Colonic mucosa (tissue), 4 donors: ENCODE measurements around the gene GALNT1. TPM values are rescaled to one million over a fixed set of nuclear protein-coding genes. Genes with fewer than 3 reads are reported as not detected.

Experiments
- DNase-seq: peaks from one replicate; pipeline ENCODE4 v3.0.0-alpha.2; 2020
- H3K27ac ChIP-seq: fragments of 200-600 bp; one replicate; pipeline ENCODE4 v1.8.0; 2021
- H3K27me3 ChIP-seq: fragments of 200-600 bp; one replicate; pipeline ENCODE4 v1.8.0; 2021
- H3K36me3 ChIP-seq: fragments of 200-600 bp; one replicate; pipeline ENCODE4 v1.8.0; 2021
- H3K4me1 ChIP-seq: fragments of 200-600 bp; one replicate; pipeline ENCODE4 v1.8.0; 2021; ENCODE audit warnings: mild to moderate bottlenecking
- H3K4me3 ChIP-seq: fragments of 200-600 bp; one replicate; pipeline ENCODE4 v1.8.0; 2021
- H3K9ac ChIP-seq, 2 donors: one replicate each; pipeline ENCODE4 v1.7.0; 2013; ENCODE audit warnings: control low read depth in 2 of 2, low read depth in 2 of 2, low read length in 2 of 2
- H3K9me3 ChIP-seq: fragments of 200-600 bp; one replicate; pipeline ENCODE4 v1.8.0; 2021
- intact Hi-C: fragments of 100-400 bp; cut with DNase I; formaldehyde crosslinking; loops from one replicate; pipeline ENCODE4 v1.14.1; 2022
- total RNA-seq, 2 donors: library from RNA; stranded (reverse); fragmentation: NEBNext Ultra II Directional in 1 of 2; extraction: Animal tissue kit (Norgen Biotek cat#: 25700) in 1 of 2; gene quantifications; one replicate each; pipeline ENCODE4 v1.2.1, GENCODE V29; 2021
- TF ChIP-seq, protein P1 (sequence below): fragments of 200-600 bp; IDR thresholded peaks from one replicate; pipeline ENCODE4 v1.8.0; 2022; ENCODE audit warnings: antibody characterized with exemption, mild to moderate bottlenecking
- donor health status: healthy.
- donor health status: DM: no; HTN: no; CAD: no.
- donor health status: DM: no; HTN: no; CAD: no.

GALNT1 gene
- total RNA-seq, 2 donors from 2014 or later: 108 to 140 TPM

DNA sequence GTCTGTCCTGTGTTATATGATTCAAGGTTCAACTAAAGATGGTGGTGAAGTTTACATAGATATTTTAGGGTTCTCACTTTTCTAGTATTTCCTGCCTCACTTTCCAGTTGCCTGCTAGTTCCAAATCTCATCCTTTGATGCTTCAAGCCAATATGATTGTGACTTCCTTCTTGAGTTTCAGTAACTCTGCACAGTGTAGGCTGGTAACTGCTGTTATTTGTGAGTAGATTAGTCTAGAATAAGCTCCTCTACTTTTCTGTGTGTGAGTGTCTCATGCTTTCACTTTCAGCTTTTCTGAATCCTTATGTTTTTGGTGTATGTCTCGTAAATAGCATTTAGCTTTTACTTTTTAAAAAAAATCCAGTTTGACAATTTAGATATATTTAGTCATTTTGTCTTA lies 42.6 kb downstream of the GALNT1 start:
- Histone ChIP-seq H3K9me3 (peaks cover 4% of the 10 kb centered on the region), H3K36me3 (no peaks in the 10 kb centered on the region), H3K4me1 (no peaks in the 10 kb centered on the region), H3K27ac (no peak overlapping the region), H3K27me3 (no peaks in the 10 kb centered on the region), H3K4me3 (no peak overlapping the region), H3K9ac (no peak overlapping the region)
- TF ChIP-seq, protein P1, sequence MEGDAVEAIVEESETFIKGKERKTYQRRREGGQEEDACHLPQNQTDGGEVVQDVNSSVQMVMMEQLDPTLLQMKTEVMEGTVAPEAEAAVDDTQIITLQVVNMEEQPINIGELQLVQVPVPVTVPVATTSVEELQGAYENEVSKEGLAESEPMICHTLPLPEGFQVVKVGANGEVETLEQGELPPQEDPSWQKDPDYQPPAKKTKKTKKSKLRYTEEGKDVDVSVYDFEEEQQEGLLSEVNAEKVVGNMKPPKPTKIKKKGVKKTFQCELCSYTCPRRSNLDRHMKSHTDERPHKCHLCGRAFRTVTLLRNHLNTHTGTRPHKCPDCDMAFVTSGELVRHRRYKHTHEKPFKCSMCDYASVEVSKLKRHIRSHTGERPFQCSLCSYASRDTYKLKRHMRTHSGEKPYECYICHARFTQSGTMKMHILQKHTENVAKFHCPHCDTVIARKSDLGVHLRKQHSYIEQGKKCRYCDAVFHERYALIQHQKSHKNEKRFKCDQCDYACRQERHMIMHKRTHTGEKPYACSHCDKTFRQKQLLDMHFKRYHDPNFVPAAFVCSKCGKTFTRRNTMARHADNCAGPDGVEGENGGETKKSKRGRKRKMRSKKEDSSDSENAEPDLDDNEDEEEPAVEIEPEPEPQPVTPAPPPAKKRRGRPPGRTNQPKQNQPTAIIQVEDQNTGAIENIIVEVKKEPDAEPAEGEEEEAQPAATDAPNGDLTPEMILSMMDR: no peak
- no peak for DNase-seq
- intact Hi-C loops: no loop called here

DNA sequence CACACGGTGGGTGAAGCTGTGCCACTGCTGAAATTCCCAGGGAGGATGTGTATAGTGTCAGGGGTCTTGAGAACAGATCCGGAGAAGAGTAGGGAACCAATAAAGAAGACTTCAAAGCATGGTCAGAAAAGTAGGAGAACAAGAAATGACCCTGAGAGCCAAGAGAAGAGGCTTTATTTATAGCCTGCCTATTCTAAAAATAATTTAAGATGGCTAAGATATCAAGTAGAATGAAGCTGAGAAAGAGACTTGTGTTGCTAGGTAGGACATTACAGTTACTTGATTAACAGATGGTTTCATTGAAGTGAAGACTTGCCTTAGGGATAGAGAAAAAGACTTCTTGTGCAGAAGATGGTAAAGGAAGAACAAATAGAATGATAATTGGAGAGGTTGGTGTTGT lies 43.7 kb downstream of the GALNT1 start:
- no peak overlapping the region for H3K27ac ChIP-seq
- intact Hi-C loops: no loop called here
- H3K9me3 ChIP-seq: peaks cover 4% of the 10 kb centered on the region
- no peak overlapping the region for H3K4me3 ChIP-seq
- TF ChIP-seq, protein P1: no peak
- no peaks in the 10 kb centered on the region for H3K4me1 ChIP-seq
- DNase-seq: no peak
- H3K9ac ChIP-seq: no peak overlapping the region
- no peaks in the 10 kb centered on the region for H3K36me3 ChIP-seq
- no peaks in the 10 kb centered on the region for H3K27me3 ChIP-seq

DNA sequence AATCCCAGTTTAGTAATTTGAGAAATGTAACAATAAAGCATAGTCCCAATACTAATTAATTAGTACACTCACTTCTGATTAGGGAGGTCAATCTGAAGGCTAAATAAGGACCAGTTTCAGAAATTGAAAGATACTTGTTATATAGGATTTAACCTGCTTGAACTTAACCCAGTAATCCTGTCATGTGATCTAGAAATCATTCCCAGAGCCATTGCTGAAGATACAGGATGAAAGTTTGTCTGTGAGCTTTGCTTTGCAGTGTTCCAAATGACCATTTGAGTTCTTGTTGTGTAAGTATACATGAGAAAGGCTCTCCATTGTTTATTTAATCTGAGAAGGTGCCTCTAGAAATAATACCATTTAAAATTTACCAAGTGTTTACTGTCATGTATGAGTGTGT lies 52.2 kb downstream of the GALNT1 start:
- Histone ChIP-seq H3K9me3 (no peaks in the 10 kb centered on the region), H3K36me3 (no peaks in the 10 kb centered on the region), H3K4me3 (no peak overlapping the region), H3K27ac (no peak overlapping the region), H3K27me3 (no peaks in the 10 kb centered on the region), H3K9ac (no peak overlapping the region), H3K4me1 (no peaks in the 10 kb centered on the region)
- intact Hi-C loops: no loop called here
- TF ChIP-seq, protein P1: no peak
- DNase-seq: no peak

DNA sequence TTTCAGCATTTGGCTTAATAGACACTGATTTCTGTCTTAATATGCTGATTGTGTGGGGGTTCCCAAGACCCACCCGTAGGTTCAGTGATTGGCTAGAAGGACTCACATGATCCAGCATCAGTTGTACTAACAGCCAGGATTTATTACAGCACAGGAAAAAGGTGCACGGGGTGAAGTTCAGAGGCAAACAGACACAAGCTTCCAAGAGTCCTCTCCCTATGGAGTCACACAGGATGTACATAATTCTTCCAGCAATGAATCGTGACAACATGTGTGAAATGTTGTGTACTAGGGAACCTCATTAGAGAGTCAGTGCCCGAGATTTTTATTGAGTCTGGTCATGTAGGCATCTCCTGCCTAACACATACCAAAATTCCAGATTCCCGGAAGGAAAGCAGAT lies 52.8 kb downstream of the GALNT1 start:
- DNase-seq: no peak
- Histone ChIP-seq H3K27me3 (no peaks in the 10 kb centered on the region), H3K27ac (no peak overlapping the region), H3K4me1 (no peaks in the 10 kb centered on the region), H3K9ac (no peak overlapping the region), H3K4me3 (no peak overlapping the region), H3K9me3 (no peaks in the 10 kb centered on the region), H3K36me3 (no peaks in the 10 kb centered on the region)
- TF ChIP-seq, protein P1: no peak
- intact Hi-C loops: no loop called here

DNA sequence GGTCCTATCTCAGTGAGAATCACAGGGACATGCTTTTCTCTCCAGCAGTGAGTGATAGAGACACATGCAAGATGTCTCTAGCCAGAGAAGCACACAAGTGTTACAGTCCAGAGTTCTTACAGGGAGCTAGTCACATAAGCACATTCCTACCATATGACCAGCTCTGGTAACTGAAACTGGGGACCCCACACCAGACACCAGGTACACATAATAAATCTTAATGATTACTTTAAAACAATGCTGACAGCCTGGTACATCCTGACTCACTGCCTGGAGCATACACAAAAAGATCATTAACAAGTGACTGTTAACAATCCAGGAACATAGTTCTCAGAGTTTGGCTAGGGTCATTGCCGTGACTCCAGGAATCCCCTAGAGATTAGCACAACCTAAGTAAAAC lies 53.6 kb downstream of the GALNT1 start:
- TF ChIP-seq, protein P1: no peak
- Histone ChIP-seq H3K9ac (no peak overlapping the region), H3K36me3 (no peaks in the 10 kb centered on the region), H3K4me3 (no peak overlapping the region), H3K27me3 (no peaks in the 10 kb centered on the region), H3K4me1 (no peaks in the 10 kb centered on the region), H3K9me3 (no peaks in the 10 kb centered on the region), H3K27ac (no peak overlapping the region)
- no peak for DNase-seq
- intact Hi-C loops: no loop called here

DNA sequence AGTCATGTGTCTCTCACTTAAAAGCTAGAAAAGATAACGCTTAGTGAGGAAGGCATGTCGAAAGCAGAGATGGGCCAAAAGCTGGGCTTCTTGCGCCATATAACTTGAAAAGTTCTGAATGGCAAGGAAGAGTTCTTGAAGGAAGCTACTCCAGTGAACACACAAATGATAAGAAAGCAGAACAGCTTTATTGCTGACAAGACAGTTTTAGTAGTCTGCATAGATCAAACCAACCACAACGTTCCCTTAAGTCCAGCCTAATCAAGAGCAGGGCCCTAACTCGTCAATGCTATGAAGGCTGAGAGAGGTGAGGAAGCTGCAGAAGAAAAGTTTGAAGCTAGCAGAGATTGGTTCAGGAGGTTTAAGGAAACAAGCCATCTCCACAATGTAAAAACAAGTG lies 55.7 kb downstream of the GALNT1 start:
- Histone ChIP-seq H3K27me3 (no peaks in the 10 kb centered on the region), H3K9me3 (no peaks in the 10 kb centered on the region)

More for the DNA sequence above, 55.7 kb downstream of the GALNT1 start:
- Histone ChIP-seq H3K4me3 (no peak overlapping the region), H3K36me3 (no peaks in the 10 kb centered on the region), H3K9ac (no peak overlapping the region), H3K4me1 (no peaks in the 10 kb centered on the region), H3K27ac (no peak overlapping the region)
- DNase-seq: no peak
- intact Hi-C loops: no loop called here
- TF ChIP-seq, protein P1: no peak
